ENCODE data around the gene CISD3. TPM values are rescaled to one million over a fixed set of nuclear protein-coding genes. Genes with fewer than 3 reads are reported as not detected.

Gene CISD3
- polyA plus RNA-seq, 3 donors: 11.5 to 12.5 (median 11.9) TPM

DNA sequence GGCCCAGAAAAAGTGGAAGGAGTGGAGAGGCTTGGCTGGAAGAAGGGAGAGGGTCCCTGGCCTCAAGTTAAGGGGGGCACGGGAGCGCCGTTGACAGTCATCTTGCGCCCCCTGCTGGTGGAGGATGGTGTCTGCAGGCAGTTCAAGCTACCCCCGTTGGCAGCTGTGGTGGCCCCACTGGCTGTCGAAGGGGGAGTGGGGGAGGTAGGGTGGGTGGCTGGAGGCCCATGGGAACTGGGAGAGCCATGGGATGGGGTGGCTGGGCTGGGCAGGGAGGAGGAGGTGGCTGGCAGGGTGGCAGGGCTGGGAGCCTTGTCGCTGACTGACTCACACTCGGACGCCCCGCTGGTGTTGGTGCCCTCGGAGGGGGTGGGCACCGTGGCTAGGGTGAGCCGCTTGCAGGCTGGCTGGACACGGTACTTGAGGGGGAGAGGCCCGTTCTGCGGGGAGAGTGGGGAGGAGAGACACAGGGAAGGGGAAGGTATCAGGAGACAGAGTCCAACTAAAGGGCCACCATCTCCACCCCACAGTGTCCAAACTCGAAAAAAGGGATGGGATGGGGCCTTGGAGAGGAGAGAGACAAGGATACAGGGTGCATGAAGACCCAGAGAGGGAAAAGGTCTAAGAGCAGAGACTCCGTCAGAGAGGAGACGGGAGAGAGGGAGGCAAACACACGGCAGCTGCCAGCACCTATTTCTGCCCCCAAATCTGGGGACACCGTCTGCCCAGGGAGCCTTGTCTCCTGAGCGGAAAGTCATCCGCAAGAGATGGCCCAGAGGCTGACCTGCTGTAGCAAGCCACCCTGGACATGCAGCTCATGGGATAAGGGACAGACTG, 5.2 kb downstream of the CISD3 start:
- DNase-seq (ENCODE audit: extremely low read depth in 1 of 11, low read depth in 9 of 11, low spot score in 4 of 11): no peak

- no peak for DNase-seq (ENCODE audit: extremely low read depth in 1 of 11, low read depth in 9 of 11, low spot score in 4 of 11)
Measured at GRCh38 chr17:38738007-38738662, 8.0 kb downstream of the CISD3 start.

GRCh38 chr17:38738686-38739085, 8.5 kb downstream of the CISD3 start:
- no peak for DNase-seq (ENCODE audit: extremely low read depth in 1 of 11, low read depth in 9 of 11, low spot score in 4 of 11)

- no peak for DNase-seq (ENCODE audit: extremely low read depth in 1 of 11, low read depth in 9 of 11, low spot score in 4 of 11)
Measured at GRCh38 chr17:38739305-38739704, 9.2 kb downstream of the CISD3 start.

GRCh38 chr17:38740044-38740443, 9.9 kb downstream of the CISD3 start:
- no peak for DNase-seq (ENCODE audit: extremely low read depth in 1 of 11, low read depth in 9 of 11, low spot score in 4 of 11)

GRCh38 chr17:38740806-38741205, 10.7 kb downstream of the CISD3 start:
- DNase-seq (ENCODE audit: extremely low read depth in 1 of 11, low read depth in 9 of 11, low spot score in 4 of 11): no peak

DNA sequence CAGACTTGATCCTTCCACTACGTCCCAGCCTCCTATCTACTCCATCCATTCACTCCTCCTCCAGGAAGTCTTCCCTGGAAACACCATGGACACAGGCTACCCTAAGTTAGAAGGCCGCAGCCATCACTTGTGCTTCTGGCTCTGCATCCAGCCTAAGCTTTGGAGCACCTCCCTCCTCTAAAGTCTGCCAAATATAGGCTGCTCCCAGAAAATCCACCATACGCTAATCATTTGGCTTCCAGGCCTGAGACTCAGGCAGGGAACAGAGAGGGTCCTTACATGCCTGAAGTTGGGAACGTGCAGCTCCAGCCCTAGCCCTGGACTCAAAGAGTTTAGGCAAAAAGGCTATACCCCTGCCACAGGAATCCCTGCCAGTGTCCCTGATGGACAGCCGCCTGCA, 11.3 kb downstream of the CISD3 start:
- DNase-seq (ENCODE audit: extremely low read depth in 1 of 11, low read depth in 9 of 11, low spot score in 4 of 11): no peak

GRCh38 chr17:38741921-38742410, 11.8 kb downstream of the CISD3 start:
- no peak for DNase-seq (ENCODE audit: extremely low read depth in 1 of 11, low read depth in 9 of 11, low spot score in 4 of 11)

DNA sequence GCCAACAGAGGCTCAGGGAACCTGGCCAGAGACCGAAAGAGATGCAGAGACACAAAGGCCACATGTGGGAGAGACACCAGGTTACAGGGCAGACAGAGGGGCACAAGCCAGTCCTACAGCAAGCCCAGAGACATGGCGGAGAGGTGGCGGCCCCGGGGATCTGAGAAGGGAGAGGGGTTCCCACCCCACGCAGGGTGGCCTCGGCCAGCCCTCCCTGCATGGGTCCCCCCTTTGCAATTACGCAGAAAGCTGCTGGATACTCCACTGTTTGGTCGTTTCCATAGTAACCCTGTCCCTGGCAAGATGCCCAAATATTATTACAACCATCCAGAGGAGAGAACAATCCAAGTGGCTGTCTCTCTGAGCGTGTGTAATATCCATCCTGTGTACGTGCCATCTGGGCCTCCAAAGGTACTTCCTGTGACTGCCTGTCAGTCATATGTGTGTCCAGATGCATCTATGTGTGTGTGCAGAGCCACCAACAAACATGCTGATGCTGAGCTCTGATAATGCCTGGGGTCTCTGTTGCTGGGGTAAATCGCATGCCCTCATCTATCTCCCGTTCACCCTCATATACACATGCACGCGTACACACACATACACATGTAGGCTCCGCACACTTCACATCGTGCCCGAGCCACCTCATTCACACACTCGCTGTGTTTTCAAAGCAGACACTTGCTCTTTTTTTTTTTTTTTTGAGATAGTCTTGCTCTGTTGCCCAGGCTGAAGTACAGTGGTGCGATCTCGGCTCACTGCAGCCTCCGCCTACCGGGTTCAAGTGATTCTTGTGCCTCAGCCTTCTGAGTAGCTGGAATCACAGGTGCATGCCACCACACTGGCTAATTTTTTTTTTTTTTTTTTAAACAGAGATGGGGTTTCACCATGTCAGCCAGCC, 12.5 kb downstream of the CISD3 start:
- DNase-seq (ENCODE audit: extremely low read depth in 1 of 11, low read depth in 9 of 11, low spot score in 4 of 11): peak in 2 of 11 donors; percentile 73 to 88

GRCh38 chr17:38743556-38744171, 13.5 kb downstream of the CISD3 start:
- no peak for DNase-seq (ENCODE audit: extremely low read depth in 1 of 11, low read depth in 9 of 11, low spot score in 4 of 11)

- no peak for DNase-seq (ENCODE audit: extremely low read depth in 1 of 11, low read depth in 9 of 11, low spot score in 4 of 11)
Measured at GRCh38 chr17:38745545-38745944, 15.4 kb downstream of the CISD3 start.

DNA sequence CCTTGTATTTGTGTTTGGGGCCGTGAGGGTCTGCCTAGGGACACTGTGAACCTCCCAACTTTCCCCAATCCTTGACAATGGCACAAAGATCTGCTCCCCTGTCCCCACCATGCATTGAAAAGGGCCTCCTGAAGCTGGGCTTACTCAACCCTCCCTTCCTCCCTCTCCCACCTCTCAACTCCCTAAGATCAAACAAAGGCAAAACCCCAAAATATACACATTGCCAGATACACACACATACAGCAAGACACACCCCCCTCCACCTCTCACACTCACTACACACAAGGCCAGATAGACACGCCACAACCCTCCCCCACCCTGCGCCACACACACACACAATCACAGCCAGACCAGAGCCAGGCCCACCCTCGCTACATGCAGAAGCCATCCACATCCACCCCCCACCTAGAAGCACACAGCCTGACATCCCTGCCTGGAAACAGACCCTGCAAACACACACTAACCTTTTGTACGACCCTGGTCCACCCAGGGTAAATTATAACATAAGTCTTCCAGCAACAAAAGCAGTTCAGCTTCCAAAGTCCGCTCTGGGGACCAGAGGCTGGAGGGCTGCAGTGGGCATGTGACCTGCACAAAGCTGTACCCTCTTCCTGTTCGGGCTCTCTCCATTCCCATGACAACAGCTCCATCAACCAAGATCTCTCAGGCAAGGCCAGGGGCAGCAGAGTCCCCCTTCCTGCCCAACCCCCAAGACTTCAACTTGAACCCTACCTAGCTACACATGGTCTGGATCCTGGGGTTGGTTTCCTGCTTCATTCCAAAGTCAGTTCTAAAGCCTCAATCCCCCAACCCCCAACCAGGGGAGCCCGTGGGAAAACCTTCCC, 16.1 kb downstream of the CISD3 start:
- DNase-seq (ENCODE audit: extremely low read depth in 1 of 11, low read depth in 9 of 11, low spot score in 4 of 11): peak in 1 of 11 donors; percentile 53

DNA sequence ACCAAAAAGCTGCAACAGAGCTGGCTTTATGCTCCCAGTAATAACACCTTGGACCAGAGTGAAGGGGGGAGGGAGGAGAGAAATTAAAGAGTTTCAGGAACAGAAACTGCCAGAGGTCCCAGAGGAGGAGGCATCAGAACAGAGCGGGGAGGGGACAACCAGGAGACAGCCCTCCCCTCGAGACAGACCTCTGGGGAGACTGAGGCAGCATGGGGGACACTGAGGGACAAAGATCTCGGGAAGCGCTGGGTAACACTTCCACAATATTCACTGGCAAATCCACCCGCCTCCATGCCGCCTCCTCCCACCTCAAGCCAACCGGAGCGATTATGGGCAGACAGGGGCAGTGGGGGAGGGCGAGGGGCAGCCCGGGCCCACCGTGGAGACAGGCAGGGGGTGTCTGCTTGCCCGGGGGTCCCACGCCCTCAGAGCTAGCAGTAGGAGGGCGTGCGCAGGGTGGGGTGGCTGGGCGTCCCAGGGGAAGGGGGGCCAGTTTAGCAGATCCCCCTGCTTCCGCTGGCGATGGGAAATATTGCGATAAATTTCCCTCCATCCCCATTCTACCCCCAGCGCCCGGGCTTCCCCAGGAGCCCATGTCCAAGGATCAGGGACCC, 16.8 kb downstream of the CISD3 start:
- DNase-seq (ENCODE audit: extremely low read depth in 1 of 11, low read depth in 9 of 11, low spot score in 4 of 11): no peak

- peak in 1 of 11 donors; percentile 51 for DNase-seq (ENCODE audit: extremely low read depth in 1 of 11, low read depth in 9 of 11, low spot score in 4 of 11)
Measured at GRCh38 chr17:38747463-38748148, 17.5 kb downstream of the CISD3 start.

DNA sequence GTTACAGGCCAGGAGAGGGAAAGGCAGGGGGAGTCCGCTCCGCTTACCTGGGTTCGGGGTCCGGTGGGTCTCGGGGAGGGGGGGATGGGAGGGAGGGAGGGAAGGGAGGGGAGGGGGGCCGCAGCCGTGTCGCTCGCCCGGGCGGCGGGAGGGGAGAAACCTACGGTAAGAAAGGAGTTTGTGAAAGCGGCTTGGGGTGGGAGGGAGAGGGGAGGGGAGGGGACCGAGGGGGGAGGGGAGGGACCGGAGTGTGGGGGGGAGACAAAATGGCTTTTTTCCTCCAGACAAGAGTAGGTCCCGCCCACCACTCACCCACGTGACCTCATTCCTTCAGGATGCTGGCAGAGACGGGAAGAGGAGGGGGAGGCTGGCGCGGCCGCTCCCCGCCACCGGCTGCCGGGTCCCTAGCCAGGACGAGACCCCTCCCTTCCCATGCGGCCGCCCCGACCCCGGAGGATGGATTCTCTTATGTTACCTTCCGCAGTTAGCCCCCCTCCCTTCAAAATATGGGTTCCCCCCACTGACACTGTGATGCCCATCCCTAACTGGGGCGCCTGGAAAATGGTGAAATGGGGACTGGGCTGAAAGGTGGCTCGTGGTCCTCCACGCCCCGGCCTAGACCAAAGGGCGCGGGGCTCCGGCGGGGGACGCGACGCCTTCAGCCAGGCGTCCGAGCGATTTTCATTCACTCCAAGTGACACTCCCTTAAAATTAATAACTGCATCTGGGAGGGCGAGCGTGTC, 18.2 kb downstream of the CISD3 start, which contains the start of gene PCGF2:
TSS of gene PCGF2 (minus strand) at position 188 of the 743 bp plus-strand sequence. CDS start 7,934 bp downstream, outside the sequence.
- DNase-seq (ENCODE audit: extremely low read depth in 1 of 11, low read depth in 9 of 11, low spot score in 4 of 11): peak in 10 of 11 donors; percentile 87 to 97 (median 94)

DNA sequence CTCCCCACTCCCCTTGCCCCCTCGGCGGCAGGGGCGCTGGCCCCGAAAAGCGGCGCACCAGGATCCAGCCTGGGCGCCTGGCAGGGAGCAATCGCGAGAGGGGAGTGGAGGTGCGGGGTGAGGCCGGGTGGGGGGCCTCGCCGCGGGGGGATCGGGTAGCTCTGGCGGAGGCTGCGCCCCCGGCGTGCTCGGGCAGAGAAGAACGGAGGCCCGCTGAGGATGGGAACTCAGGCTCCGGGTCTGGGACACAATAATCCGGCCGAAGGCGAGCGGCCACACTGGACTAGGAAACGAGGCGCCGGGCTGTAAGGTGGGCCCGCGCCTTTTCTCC, 18.7 kb downstream of the CISD3 start:
- DNase-seq (ENCODE audit: extremely low read depth in 1 of 11, low read depth in 9 of 11, low spot score in 4 of 11): no peak
